Activated CD4-positive, alpha-beta T cell treated with anti-CD3 and anti-CD28 coated beads, Interleukin-2, amount 50 U/mL, for 4 hours (primary cell): ENCODE results near the gene PARD6G.
"Not testable (repeated sequence)": the region's sequence is repeated elsewhere in the genome, so short reads cannot be mapped to it uniquely, and the experiment has no call there.

Experiments
- DNase-seq, 2 experiments: peaks; one replicate each; pipeline ENCODE4 v3.0.0-alpha.2; 2020

PARD6G gene, protein sequence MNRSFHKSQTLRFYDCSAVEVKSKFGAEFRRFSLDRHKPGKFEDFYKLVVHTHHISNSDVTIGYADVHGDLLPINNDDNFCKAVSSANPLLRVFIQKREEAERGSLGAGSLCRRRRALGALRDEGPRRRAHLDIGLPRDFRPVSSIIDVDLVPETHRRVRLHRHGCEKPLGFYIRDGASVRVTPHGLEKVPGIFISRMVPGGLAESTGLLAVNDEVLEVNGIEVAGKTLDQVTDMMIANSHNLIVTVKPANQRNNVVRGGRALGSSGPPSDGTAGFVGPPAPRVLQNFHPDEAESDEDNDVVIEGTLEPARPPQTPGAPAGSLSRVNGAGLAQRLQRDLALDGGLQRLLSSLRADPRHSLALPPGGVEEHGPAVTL

GRCh38 chr18:80247393-80247841, at the start of gene PARD6G:
Gene PARD6G, minus strand, starts transcription at chr18:80247514. Its CDS starts 166 bp downstream, at chr18:80247348.
- DNase-seq = peak; percentile 43 to 44

DNA sequence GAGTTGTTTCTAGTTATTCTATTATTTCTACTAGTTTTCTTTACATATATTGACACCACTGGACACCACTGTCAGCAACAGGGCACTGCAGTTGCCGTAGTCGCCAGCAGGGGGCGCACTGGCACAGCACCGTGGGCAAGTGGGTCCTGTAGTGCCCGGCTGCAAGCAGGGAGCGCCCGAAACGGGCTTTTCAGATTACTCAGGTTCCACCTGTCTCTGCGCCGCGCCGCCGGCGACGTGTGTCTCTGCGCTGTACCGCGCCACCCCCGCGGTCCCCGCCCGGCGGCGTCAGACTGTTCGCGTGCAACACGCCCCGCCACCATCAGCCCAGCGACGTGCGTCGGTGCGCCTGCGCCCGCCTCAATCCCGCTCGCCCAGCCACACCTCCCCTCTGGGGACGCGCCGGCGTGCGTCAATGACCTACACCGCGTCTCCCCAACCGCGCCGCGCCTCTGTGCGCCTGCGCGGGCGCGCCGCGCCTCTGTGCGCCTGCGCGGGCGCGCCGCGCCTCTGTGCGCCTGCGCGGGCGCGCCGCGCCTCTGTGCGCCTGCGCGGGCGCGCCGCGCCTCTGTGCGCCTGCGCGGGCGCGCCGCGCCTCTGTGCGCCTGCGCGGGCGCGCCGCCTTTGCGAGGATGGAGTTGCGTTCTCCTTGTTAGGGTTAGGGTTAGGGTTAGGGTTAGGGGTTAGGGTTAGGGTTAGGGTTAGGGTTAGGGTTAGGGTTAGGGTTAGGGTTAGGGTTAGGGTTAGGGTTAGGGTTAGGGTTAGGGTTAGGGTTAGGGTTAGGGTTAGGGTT, 15.1 kb upstream of the PARD6G start:
- DNase-seq = not testable (repeated sequence)

GRCh38 chr18:80259610-80260009, 12.3 kb upstream of the PARD6G start:
- DNase-seq = no peak

DNA sequence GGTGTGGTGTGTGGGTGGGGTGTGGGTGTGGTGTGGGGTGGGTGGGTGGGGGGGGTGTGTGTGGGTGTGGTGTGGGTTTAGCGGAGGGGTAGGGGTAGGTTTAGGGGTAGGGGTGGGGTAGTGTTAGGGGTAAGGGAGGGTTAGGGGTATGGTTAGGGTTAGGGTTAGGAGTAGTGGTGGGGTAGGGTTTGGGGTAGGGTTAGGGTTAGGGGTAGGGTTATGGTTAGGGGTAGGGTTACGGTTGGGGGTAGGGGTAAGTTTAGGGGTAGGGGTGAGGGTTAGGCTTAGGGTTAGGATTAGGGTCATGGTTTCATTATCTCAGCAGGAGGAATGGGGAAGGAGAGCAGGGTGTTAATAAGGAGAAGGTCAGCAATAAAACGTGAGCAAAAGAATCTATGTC, 11.3 kb upstream of the PARD6G start:
- no peak for DNase-seq

- DNase-seq = peak; percentile 37 to 48
These were observed 10.5 kb upstream of the PARD6G start for GRCh38 chr18:80257579-80258543.

GRCh38 chr18:80254971-80255500, 7.7 kb upstream of the PARD6G start:
- no peak for DNase-seq

DNA sequence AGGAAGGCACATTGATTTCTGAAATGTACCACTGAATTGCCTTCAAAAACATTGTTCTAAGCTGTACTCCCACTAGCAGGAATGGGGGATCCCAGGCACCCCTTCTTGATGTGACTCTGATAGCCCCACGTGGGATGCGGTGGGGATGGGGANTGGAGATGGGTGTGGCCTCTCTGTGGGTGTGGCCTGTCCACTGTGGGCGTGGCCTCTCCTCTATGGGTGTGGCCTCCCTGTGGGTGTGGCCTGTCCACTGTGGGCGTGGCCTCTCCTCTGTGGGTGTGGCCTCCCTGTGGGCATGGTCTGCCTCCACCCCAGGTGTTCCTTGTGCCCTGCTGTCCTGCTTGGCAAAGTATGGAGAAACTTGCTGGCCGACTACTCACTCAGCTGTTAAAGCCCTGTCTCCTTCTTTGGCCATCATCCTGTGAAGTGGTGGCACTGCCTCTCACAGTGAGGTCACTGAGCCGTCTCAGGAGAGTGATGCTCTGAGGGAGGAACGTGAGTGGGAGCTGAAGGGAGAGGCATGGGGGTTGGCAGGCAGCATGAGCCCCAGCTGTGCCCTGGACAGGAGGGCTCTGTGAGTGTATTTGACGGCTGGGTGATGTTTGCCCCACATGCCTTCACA, 6.7 kb upstream of the PARD6G start:
- DNase-seq = no peak

DNA sequence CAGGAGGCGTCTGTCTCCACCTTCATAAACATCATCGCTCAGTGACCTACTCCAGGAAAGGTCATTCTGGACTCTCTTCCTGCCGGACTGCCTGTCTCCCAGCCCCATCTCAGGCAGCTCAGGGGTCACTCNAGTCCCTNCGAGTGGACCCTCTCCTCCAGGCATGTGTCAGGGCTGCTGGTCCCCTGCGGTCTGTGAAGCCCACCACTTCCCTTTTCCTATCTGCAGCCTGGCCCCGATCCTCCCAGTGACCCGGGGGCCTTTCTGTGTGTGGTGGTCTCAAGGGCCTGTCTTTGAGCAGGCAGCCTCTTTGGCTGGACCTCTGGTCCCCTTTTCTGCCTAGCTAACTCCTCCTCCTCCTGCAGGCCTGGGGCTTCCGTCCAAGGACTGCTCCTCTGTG, 5.9 kb upstream of the PARD6G start:
- no peak for DNase-seq

DNA sequence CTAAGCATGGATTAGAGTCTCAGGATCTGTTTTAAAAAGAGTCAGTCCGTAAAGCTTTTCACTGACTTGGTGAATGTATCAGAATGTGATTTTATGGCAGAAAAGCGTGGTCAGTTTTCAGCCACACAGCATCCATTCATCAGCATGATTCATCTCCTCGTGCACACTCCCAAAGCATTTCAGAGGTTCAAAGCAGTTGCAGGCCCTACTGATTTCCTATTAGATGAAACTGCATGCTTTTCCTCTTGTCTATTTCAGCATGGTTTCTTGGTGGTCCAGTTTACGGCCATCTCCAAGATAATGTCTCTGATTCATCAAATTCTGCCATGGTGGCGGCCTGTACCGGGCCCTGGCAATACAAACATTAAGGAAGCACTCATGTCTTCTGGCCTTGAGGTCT, 4.8 kb upstream of the PARD6G start:
- DNase-seq = no peak

GRCh38 chr18:80251700-80252099, 4.4 kb upstream of the PARD6G start:
- no peak for DNase-seq

DNA sequence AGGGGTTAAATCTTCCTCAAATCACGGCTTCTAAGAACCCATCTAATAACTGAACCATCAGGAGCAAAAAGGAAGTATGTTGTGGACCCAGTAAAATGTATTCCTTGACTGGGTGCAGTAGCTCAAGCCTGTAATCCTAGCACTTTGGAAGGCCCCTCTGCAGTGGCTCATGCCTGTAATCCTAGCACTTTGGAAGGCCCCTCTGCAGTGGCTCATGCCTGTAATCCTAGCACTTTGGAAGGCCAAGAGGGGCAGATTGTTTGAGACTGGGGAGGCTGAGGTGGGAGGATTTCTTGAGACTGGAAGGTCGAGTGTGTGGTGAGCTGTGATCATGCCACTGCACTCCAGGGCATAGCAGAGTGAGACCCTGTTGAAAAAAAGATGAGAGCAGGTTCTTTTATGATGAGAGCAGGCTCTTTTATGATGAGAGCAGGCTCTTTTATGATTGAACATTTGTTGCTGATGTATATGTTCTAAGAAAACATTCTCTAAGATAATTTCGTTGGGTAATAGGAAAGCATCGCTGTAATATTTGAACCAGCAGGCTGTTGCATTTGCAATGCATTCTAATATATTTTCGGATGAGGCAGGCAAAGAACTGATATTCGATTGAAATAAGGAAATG, 3.5 kb upstream of the PARD6G start:
- no peak for DNase-seq

- DNase-seq = no peak
These were observed 2.1 kb upstream of the PARD6G start for GRCh38 chr18:80249217-80250093.

GRCh38 chr18:80246445-80247392, 595 bp downstream of the PARD6G start:
- DNase-seq = no peak

- DNase-seq = no peak
These were observed 1.4 kb downstream of the PARD6G start for GRCh38 chr18:80245781-80246444.

DNA sequence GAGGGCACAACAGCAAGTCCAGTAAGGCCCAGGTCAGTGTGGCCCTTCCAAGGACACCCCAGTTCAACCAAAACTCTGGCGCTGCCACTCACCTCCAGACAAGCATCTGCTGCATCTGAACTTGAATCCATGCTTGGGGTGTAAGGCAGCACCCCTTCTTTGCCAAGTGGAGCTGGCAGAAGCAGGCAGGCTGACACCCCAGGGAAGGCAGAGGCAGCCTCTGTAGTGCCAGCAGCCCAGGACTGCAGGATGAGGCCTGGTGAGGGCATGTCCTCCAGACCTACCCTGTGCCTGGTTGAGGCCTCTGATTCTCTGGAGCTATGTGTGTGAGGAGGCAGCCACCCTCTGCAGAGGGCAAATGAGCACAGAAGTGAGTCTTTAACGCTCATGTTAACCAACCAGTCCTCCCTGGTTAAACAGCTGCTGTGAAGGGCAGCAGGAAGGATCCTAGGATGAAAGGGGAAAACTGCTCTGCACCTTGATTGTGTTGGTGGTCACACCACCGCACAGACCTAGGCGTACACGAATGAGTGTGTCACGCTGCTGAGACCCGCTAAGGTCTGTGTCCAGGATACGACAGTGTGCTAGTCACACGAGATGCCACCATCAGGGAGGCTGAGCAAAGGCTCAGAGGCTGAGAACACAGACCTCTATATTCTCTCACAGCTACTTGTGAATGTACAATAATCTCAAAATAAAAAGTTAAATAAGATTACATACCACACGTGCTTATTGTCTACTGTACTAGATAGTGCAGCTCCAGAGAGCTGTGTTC, 2.2 kb downstream of the PARD6G start:
- no peak for DNase-seq

DNA sequence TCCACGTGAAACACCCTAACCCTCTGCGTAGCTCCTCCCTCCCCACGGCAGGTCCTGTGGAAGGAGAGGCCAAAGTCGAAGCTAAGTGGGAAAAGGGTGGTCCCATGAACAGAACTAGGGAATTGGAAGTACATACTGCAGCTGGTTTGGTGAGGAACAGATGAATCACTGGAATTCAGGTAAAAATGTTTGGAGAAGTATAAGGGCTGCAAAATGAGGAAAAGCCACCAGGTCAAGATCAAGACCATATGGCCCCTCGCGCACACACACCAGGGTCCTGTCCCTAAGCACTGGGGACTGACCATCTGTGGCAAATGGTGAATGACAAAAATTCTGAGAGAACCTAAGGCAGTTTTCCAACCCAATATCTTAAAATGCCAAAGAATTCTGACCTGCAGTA, 3.1 kb downstream of the PARD6G start:
- DNase-seq = no peak

DNA sequence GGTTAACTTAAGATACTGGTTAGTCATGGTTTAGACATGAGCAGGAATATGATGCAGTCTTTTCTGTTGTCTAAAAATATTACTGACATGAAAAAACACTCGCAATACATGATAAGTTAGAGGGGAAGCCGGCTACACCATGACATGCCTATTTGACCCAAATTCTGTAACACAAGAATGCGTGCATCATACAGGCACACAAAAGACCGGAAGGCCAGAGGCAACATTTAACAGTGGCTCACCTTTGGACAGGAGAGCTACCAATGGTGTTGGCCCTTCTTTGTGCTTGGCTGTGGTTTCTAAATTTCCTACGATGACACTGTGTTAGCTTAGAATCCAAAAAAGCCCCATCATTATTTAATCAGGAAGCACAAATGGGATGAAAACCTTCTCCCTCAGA, 4.1 kb downstream of the PARD6G start:
- DNase-seq = no peak
